GM23248 (cell line): Measurements from ENCODE around the gene SEMA5B.

Experiments used
- EZH2 ChIP-seq: fragments of 200-600 bp; sonication (generic); IDR thresholded peaks from 2 replicates; pipeline ENCODE4 v1.6.1; 2018; ENCODE audit warnings: antibody characterized with exemption, mild to moderate bottlenecking; ENCODE audit not compliant: insufficient read depth, poor library complexity, severe bottlenecking
- EZH2phosphoT487 ChIP-seq: fragments of 200-600 bp; sonication (generic); IDR thresholded peaks from 2 replicates; pipeline ENCODE4 v1.6.1; 2018; ENCODE audit warnings: antibody characterized with exemption, moderate library complexity, mild to moderate bottlenecking, low read depth; ENCODE audit not compliant: insufficient read depth

GRCh38 chr3:123025642-123026521 lies 1.7 kb downstream of the SEMA5B start:
- TF ChIP-seq EZH2phosphoT487 = 0 out of 2 replicates have a peak, but pooled peaks have one; percentile 32
- peak; percentile 77 for TF ChIP-seq EZH2
